OCI-LY7 (cell line): Measurements from ENCODE around the gene STPG1.

ENCODE experiments used
- CTCF ChIP-seq: fragments of 200-600 bp; sonication (generic); conservative IDR thresholded peaks from 2 replicates; pipeline ENCODE4 v1.5.1; 2014; ENCODE audit warnings: mild to moderate bottlenecking, antibody characterized with exemption, low read length, moderate library complexity, mixed read lengths
- EZH2phosphoT487 ChIP-seq: fragments of 200-600 bp; sonication (generic); IDR thresholded peaks from 2 replicates; pipeline ENCODE4 v1.6.1; 2018; ENCODE audit warnings: low read depth, borderline replicate concordance, mild to moderate bottlenecking, mixed run types, antibody characterized with exemption, low read length, moderate library complexity, mixed read lengths

DNA sequence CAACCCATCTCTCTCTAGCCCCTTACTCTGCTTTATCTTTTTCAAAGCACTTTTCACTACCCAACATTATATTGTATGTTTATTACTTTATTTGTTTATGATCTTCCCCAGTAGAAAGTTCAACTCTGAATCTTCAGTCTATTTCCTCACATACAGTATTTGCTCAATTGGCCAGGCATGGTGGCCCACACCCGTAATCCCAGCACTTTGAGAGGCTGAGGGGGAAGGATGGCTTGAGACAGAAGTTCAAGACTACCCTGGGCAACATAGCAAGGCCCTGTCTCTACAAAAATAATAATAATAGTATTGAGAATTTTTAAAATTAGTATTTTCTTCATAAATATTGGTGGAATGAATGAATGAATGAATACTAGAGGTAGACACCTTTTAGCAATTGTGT is 1.2 kb downstream of the STPG1 start:
- TF ChIP-seq CTCF (no peak), EZH2phosphoT487 (no peak)
